NCI-H187 (cell line): Measurements from ENCODE around the gene ACBD5.

Source experiments
- DNase-seq, 2 experiments: peaks; one replicate each; lab custom pipeline; 2025; lab: John Stamatoyannopoulos, UW

Gene ACBD5

GRCh38 chr10:27152687-27153086 is 87.9 kb downstream of the ACBD5 start:
- no peak for DNase-seq

- DNase-seq, result no peak
Observed at GRCh38 chr10:27150261-27150660, 90.3 kb downstream of the ACBD5 start.

GRCh38 chr10:27147701-27148100 is 92.9 kb downstream of the ACBD5 start:
- DNase-seq, result no peak

- no peak for DNase-seq
Observed at GRCh38 chr10:27145937-27146336, 94.7 kb downstream of the ACBD5 start.
